Fibroblast of skin of right quadriceps (primary cell): Measurements from ENCODE around the gene SLC7A9.
"Not testable (repeated sequence)": the region's sequence is repeated elsewhere in the genome, so short reads cannot be mapped to it uniquely, and the experiment has no call there.

ENCODE experiments used
- DNase-seq: peaks from one replicate; pipeline ENCODE4 v3.0.0-alpha.2; 2013

The SLC7A9 gene

GRCh38 chr19:32869369-32869965 is at the start of gene SLC7A9:
Gene SLC7A9, minus strand, starts transcription at chr19:32869767. Its CDS starts 1,233 bp downstream, at chr19:32868534.
- DNase-seq: no peak

GRCh38 chr19:32919365-32919764 is 49.8 kb upstream of the SLC7A9 start:
- no peak for DNase-seq

GRCh38 chr19:32917616-32917996 is 48.0 kb upstream of the SLC7A9 start:
- no peak for DNase-seq

GRCh38 chr19:32916969-32917615 is 47.5 kb upstream of the SLC7A9 start:
- no peak for DNase-seq

- DNase-seq: no peak
Measured at GRCh38 chr19:32914879-32915660, 45.5 kb upstream of the SLC7A9 start.

- no peak for DNase-seq
Measured at GRCh38 chr19:32911467-32911866, 41.9 kb upstream of the SLC7A9 start.

GRCh38 chr19:32910874-32911273 is 41.3 kb upstream of the SLC7A9 start:
- no peak for DNase-seq

GRCh38 chr19:32910094-32910493 is 40.5 kb upstream of the SLC7A9 start:
- DNase-seq: no peak

GRCh38 chr19:32909257-32909656 is 39.7 kb upstream of the SLC7A9 start:
- no peak for DNase-seq

- no peak for DNase-seq
Measured at GRCh38 chr19:32908641-32909190, 39.1 kb upstream of the SLC7A9 start.

GRCh38 chr19:32902448-32902847 is 32.9 kb upstream of the SLC7A9 start:
- DNase-seq: no peak

- no peak for DNase-seq
Measured at GRCh38 chr19:32901504-32902161, 32.1 kb upstream of the SLC7A9 start.

GRCh38 chr19:32896516-32897214 is 27.1 kb upstream of the SLC7A9 start:
- peak; percentile 13 for DNase-seq

GRCh38 chr19:32895384-32895783 is 25.8 kb upstream of the SLC7A9 start:
- no peak for DNase-seq

GRCh38 chr19:32891609-32892008 is 22.0 kb upstream of the SLC7A9 start:
- no peak for DNase-seq

- DNase-seq: no peak
Measured at GRCh38 chr19:32890841-32891240, 21.3 kb upstream of the SLC7A9 start.

- no peak for DNase-seq
Measured at GRCh38 chr19:32890326-32890725, 20.8 kb upstream of the SLC7A9 start.

- no peak for DNase-seq
Measured at GRCh38 chr19:32889137-32889934, 19.8 kb upstream of the SLC7A9 start.

GRCh38 chr19:32887572-32888215 is 18.1 kb upstream of the SLC7A9 start:
- DNase-seq: no peak

GRCh38 chr19:32886241-32886640 is 16.7 kb upstream of the SLC7A9 start:
- DNase-seq: no peak

- not testable (repeated sequence) for DNase-seq
Measured at GRCh38 chr19:32885255-32885654, 15.7 kb upstream of the SLC7A9 start.
